Loucy (cell line): Measurements from ENCODE around the gene GLT6D1.

ENCODE experiments used
- CTCF ChIP-seq: fragments of 200-600 bp; sonication (generic); conservative IDR thresholded peaks from 2 replicates; pipeline ENCODE4 v1.5.1; 2014; ENCODE audit warnings: mild to moderate bottlenecking, antibody characterized with exemption, low read length
- EZH2phosphoT487 ChIP-seq: fragments of 200-600 bp; IDR thresholded peaks from 2 replicates; pipeline ENCODE4 v1.6.1; 2018; ENCODE audit warnings: antibody characterized with exemption, mild to moderate bottlenecking, moderate library complexity, borderline replicate concordance

GRCh38 chr9:135615666-135616618 lies 23.4 kb downstream of the GLT6D1 start:
- no peak for TF ChIP-seq CTCF
- TF ChIP-seq EZH2phosphoT487: no peak
